Transverse colon (tissue), 4 donors: ENCODE measurements around the gene NECTIN2. TPM values are rescaled to one million over a fixed set of nuclear protein-coding genes. Genes with fewer than 3 reads are reported as not detected.

ENCODE experiments used
- DNase-seq: peaks from one replicate; pipeline ENCODE4 v3.0.0-alpha.2; 2019
- H3K27ac ChIP-seq, 4 donors: fragments of 200-600 bp; sonication (generic); 2 replicates each; pipeline ENCODE4 v1.5.1; 2016 to 2018; ENCODE audit warnings: inconsistent platforms in 4 of 4
- H3K27me3 ChIP-seq: fragments of 200-600 bp; sonication (generic); 2 replicates; pipeline ENCODE4 v1.5.1; 2017; ENCODE audit warnings: inconsistent platforms
- H3K36me3 ChIP-seq, 4 donors: fragments of 200-600 bp; sonication (generic); 2 replicates each; pipeline ENCODE4 v1.5.1; 2017 to 2019; ENCODE audit warnings: inconsistent platforms in 4 of 4
- H3K4me1 ChIP-seq, 4 donors: fragments of 200-600 bp; sonication (generic); 2 replicates each; pipeline ENCODE4 v1.5.1; 2017 to 2020; ENCODE audit warnings: inconsistent platforms in 4 of 4
- H3K4me3 ChIP-seq, 4 donors: fragments of 200-600 bp; sonication (generic); 1 replicate in 1 of 4; 2 replicates in 3 of 4; pipeline versions ENCODE4 v1.5.1 to v1.6.1; 2017 to 2019; ENCODE audit warnings: inconsistent platforms in 4 of 4
- H3K9me3 ChIP-seq, 2 donors: fragments of 200-600 bp; sonication (generic); 2 replicates each; pipeline ENCODE4 v1.5.1; 2017 to 2019; ENCODE audit warnings: inconsistent platforms in 2 of 2
- EP300 ChIP-seq: sonication (generic); formaldehyde crosslinking; IDR thresholded peaks from one replicate; pipeline ENCODE4 v1.6.1; 2017; ENCODE audit warnings: antibody characterized with exemption, low read depth
- POLR2A ChIP-seq: fragments of 450-650 bp; IDR thresholded peaks from one replicate; pipeline ENCODE4 v1.6.1; 2016; ENCODE audit warnings: antibody characterized with exemption, mild to moderate bottlenecking, moderate library complexity
- POLR2AphosphoS5 ChIP-seq, 3 donors: sonication (generic); formaldehyde crosslinking; IDR thresholded peaks; one replicate each; pipeline ENCODE4 v1.6.1; 2016; ENCODE audit warnings: antibody characterized with exemption in 3 of 3
- WGBS, 2 donors: methylation state at CpG; one replicate each; pipeline ENCODE4 v1.1.5; 2018; ENCODE audit warnings: low coverage in 1 of 2; 5-methylcytosine and 5-hydroxymethylcytosine counted together
- in situ Hi-C, 4 donors: fragments of 200-750 bp; cut with MboI; loops; one replicate each; pipeline versions ENCODE4 v1.15.0 to v1.15.1; 2017; ENCODE audit warnings: low sequenced_read_pairs in 3 of 4, low pct_ligation_motif_present in 1 of 4, low pct_unique_long_range_greater_than_20kb in 1 of 4
- intact Hi-C: fragments of 100-400 bp; cut with DNase I; formaldehyde crosslinking; loops from one replicate; pipeline ENCODE4 v1.15.1; 2023; ENCODE audit warnings: low total_unique reads
- total RNA-seq, 4 donors: library from RNA; depleted of rRNA; stranded (reverse); fragments of >200 nt; gene quantifications; one replicate each; pipeline ENCODE4 v1.1.0, GENCODE V29; 2016
- TF ChIP-seq, protein P1 (sequence below), 5 experiments: fragments of 200-600 bp in 3 of 5; fragments of 450-650 bp in 2 of 5; sonication (generic) in 3 of 5; IDR thresholded peaks; 1 replicate in 2 of 5; 2 replicates in 3 of 5; pipeline ENCODE4 v1.5.1; 2016 to 2017; ENCODE audit warnings: antibody characterized with exemption in 5 of 5, inconsistent platforms in 3 of 5, mild to moderate bottlenecking in 2 of 5, moderate library complexity in 1 of 5

NECTIN2 gene
- total RNA-seq, 4 donors from 2014 or later = 93.7 to 147 (median 125) TPM

DNA sequence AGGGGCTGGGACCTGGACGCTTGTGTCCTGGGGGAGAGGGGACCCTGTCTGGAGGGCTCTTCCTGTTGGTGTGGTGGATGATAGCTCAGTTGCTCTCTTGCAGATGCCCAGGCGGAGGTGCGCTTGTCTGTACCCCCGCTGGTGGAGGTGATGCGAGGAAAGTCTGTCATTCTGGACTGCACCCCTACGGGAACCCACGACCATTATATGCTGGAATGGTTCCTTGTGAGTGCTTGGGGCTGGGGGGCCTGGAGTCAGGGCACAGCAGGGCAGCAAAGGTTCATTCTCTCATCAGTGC lies 35.0 kb upstream of the NECTIN2 start:
- Histone ChIP-seq H3K9me3 (no peaks in the 10 kb centered on the region), H3K27me3 (peaks cover 3% of the 10 kb centered on the region), H3K4me1 (peaks cover 15 to 26% (median 22%) of the 10 kb centered on the region in 4 donors), H3K36me3 (no peaks in the 10 kb centered on the region), H3K4me3 (no peak overlapping the region), H3K27ac (no peak overlapping the region)
- DNase-seq = no peak
- intact Hi-C loops (no loop called here), in situ Hi-C loops (no loop called here)
- 85% methylated on average over 7 of the region's 7 CpGs; no CpG with 5 or more reads in 1 of the 2 donors for WGBS, 2 donors
- TF ChIP-seq, protein P1, sequence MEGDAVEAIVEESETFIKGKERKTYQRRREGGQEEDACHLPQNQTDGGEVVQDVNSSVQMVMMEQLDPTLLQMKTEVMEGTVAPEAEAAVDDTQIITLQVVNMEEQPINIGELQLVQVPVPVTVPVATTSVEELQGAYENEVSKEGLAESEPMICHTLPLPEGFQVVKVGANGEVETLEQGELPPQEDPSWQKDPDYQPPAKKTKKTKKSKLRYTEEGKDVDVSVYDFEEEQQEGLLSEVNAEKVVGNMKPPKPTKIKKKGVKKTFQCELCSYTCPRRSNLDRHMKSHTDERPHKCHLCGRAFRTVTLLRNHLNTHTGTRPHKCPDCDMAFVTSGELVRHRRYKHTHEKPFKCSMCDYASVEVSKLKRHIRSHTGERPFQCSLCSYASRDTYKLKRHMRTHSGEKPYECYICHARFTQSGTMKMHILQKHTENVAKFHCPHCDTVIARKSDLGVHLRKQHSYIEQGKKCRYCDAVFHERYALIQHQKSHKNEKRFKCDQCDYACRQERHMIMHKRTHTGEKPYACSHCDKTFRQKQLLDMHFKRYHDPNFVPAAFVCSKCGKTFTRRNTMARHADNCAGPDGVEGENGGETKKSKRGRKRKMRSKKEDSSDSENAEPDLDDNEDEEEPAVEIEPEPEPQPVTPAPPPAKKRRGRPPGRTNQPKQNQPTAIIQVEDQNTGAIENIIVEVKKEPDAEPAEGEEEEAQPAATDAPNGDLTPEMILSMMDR (IDR thresholded peaks at IDR 0.05) = no peak
- TF ChIP-seq POLR2AphosphoS5 (IDR thresholded peaks at IDR 0.05) = no peak
- no peak for TF ChIP-seq POLR2A
- no peak for TF ChIP-seq EP300

DNA sequence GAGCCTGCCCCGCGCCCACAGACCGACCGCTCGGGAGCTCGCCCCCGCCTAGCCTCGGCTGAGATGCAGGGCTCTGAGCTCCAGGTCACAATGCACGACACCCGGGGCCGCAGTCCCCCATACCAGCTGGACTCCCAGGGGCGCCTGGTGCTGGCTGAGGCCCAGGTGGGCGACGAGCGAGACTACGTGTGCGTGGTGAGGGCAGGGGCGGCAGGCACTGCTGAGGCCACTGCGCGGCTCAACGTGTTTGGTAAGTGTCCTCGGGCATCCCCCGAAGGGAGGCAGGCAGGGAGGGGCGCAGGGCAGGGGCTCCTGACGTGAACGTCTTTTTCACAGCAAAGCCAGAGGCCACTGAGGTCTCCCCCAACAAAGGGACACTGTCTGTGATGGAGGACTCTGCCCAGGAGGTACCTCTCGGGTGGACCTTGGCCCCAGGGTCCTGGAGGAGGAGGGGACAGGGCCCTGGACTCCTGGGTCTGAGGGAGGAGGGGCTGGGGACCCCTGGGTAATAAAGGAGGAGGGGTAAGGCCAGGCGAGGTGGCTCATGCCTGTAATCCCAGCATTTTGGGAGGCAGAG lies 33.9 kb upstream of the NECTIN2 start:
- TF ChIP-seq EP300 (no peak), POLR2A (no peak), POLR2AphosphoS5 (IDR thresholded peaks at IDR 0.05) (no peak)
- TF ChIP-seq, protein P1 (IDR thresholded peaks at IDR 0.05) = no peak
- in situ Hi-C loops = no loop called here
- DNase-seq = no peak

DNA sequence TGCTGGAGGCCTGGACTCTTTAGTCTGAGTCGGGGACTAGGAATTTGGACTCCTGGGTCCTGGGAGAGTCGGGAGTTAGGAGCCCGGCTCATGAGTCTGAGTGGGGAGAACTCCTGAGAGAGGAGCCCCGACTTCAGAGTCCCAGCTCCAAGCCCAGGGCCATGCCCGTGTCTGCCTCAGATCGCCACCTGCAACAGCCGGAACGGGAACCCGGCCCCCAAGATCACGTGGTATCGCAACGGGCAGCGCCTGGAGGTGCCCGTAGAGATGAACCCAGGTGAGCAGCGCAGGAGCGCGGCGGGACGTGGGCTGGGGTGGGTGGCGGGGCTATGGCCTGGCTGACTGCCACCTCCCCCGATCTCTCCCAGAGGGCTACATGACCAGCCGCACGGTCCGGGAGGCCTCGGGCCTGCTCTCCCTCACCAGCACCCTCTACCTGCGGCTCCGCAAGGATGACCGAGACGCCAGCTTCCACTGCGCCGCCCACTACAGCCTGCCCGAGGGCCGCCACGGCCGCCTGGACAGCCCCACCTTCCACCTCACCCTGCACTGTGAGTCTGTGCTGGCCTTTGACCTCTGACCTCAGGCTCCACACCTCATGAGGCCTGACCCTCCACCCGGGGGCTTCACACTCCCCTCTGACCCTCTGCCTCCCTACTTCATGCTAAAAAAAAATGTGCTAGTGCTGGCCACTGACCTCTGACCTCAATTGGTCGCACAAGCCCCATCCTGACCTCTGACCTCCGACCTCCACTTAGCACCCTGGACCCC lies 32.8 kb upstream of the NECTIN2 start:
- Histone ChIP-seq H3K4me1 (peaks cover 11 to 23% (median 17%) of the 10 kb centered on the region in 4 donors), H3K27ac (no peak overlapping the region), H3K27me3 (peaks cover 3% of the 10 kb centered on the region), H3K9me3 (no peaks in the 10 kb centered on the region), H3K4me3 (no peak overlapping the region), H3K36me3 (no peaks in the 10 kb centered on the region)
- intact Hi-C loops = no loop called here
- TF ChIP-seq EP300 = no peak
- TF ChIP-seq, protein P1 (IDR thresholded peaks at IDR 0.05) = no peak
- TF ChIP-seq POLR2A = no peak
- no peak for TF ChIP-seq POLR2AphosphoS5 (IDR thresholded peaks at IDR 0.05)
- WGBS, 2 donors = 91% methylated on average over 38 of the region's 38 CpGs; no CpG with 5 or more reads in 1 of the 2 donors
- no peak for DNase-seq
- in situ Hi-C loops = no loop called here

More for the DNA sequence above, 33.9 kb upstream of the NECTIN2 start:
- H3K4me3 ChIP-seq = no peak overlapping the region
- H3K27ac ChIP-seq = no peak overlapping the region
- WGBS, 2 donors = 92% methylated on average over 14 to 28 of the region's 28 CpGs
- intact Hi-C loops = no loop called here
- H3K36me3 ChIP-seq = no peaks in the 10 kb centered on the region
- H3K9me3 ChIP-seq = no peaks in the 10 kb centered on the region
- peaks cover 15 to 26% (median 20%) of the 10 kb centered on the region in 4 donors for H3K4me1 ChIP-seq
- peaks cover 3% of the 10 kb centered on the region for H3K27me3 ChIP-seq

DNA sequence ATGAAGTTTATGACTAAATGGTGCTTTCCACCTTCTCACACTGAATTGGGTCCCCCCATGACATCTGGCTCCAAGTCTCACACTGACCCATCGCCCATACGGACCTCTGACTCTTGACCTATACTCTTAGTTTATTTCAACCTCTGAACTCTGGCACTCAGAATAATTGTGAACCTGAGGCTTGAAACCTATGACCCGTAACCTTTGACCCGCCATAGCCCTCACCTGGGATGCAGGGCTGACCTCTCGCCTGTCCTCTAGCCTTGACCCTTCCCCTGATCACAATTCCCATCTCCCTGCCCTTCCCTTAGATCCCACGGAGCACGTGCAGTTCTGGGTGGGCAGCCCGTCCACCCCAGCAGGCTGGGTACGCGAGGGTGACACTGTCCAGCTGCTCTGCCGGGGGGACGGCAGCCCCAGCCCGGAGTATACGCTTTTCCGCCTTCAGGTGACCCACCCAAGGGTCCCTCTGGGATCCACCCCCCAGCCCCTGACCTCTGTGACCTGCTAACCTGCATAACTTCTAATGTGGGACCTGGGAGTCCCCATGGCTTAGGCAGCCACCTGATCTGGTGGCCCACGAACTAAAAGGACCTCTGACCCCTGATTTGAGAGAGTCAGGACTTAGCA lies 32.1 kb upstream of the NECTIN2 start:
- TF ChIP-seq POLR2AphosphoS5 (IDR thresholded peaks at IDR 0.05) (no peak), POLR2A (no peak), EP300 (no peak)
- TF ChIP-seq, protein P1 (IDR thresholded peaks at IDR 0.05) = no peak
- DNase-seq = no peak
- in situ Hi-C loops = no loop called here
- intact Hi-C loops = no loop called here
- WGBS, 2 donors = 90% methylated on average over 16 of the region's 16 CpGs; no CpG with 5 or more reads in 1 of the 2 donors
- no peaks in the 10 kb centered on the region for H3K36me3 ChIP-seq
- H3K27me3 ChIP-seq = peaks cover 3% of the 10 kb centered on the region
- no peaks in the 10 kb centered on the region for H3K9me3 ChIP-seq
- H3K27ac ChIP-seq = no peak overlapping the region
- H3K4me1 ChIP-seq = peaks cover 7 to 18% (median 10%) of the 10 kb centered on the region in 4 donors
- H3K4me3 ChIP-seq = no peak overlapping the region
